ENCODE data around the gene CYP24A1.
"Not testable (repeated sequence)": the region's sequence is repeated elsewhere in the genome, so short reads cannot be mapped to it uniquely, and the experiment has no call there.

GRCh38 chr20:54131125-54131524, 42.7 kb downstream of the CYP24A1 start:
- TF ChIP-seq, protein P1, sequence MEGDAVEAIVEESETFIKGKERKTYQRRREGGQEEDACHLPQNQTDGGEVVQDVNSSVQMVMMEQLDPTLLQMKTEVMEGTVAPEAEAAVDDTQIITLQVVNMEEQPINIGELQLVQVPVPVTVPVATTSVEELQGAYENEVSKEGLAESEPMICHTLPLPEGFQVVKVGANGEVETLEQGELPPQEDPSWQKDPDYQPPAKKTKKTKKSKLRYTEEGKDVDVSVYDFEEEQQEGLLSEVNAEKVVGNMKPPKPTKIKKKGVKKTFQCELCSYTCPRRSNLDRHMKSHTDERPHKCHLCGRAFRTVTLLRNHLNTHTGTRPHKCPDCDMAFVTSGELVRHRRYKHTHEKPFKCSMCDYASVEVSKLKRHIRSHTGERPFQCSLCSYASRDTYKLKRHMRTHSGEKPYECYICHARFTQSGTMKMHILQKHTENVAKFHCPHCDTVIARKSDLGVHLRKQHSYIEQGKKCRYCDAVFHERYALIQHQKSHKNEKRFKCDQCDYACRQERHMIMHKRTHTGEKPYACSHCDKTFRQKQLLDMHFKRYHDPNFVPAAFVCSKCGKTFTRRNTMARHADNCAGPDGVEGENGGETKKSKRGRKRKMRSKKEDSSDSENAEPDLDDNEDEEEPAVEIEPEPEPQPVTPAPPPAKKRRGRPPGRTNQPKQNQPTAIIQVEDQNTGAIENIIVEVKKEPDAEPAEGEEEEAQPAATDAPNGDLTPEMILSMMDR (IDR thresholded peaks at IDR 0.05): not testable (repeated sequence)
- not testable (repeated sequence) for TF ChIP-seq POLR2A (IDR thresholded peaks at IDR 0.05)
